Activated naive CD8-positive, alpha-beta T cell (primary cell): ENCODE measurements around the gene RPS6KB2.
"Not testable (repeated sequence)": the region's sequence is repeated elsewhere in the genome, so short reads cannot be mapped to it uniquely, and the experiment has no call there.

Experiments
- H3K27ac Mint-ChIP-seq: one replicate; pipeline ENCODE4 v1.8.0; 2021; ENCODE audit warnings: mixed read lengths
- H3K27me3 Mint-ChIP-seq: one replicate; pipeline ENCODE4 v1.8.0; 2021; ENCODE audit warnings: mixed read lengths
- H3K36me3 Mint-ChIP-seq: one replicate; pipeline ENCODE4 v1.8.0; 2021; ENCODE audit warnings: mixed read lengths
- H3K4me1 Mint-ChIP-seq: one replicate; pipeline ENCODE4 v1.8.0; 2021; ENCODE audit warnings: low read depth, mixed read lengths
- H3K4me3 Mint-ChIP-seq: one replicate; pipeline ENCODE4 v1.8.0; 2021; ENCODE audit warnings: mild to moderate bottlenecking, mixed read lengths
- H3K9me3 Mint-ChIP-seq: one replicate; pipeline ENCODE4 v1.8.0; 2021; ENCODE audit warnings: low read depth, mixed read lengths

The RPS6KB2 gene

GRCh38 chr11:67393990-67394389 is 34.3 kb upstream of the RPS6KB2 start:
- Mint-ChIP-seq H3K9me3 (no peaks in the 10 kb centered on the region), H3K4me3 (peak overlapping the region; percentile 67), H3K27ac (peak overlapping the region; percentile 30), H3K36me3 (no peaks in the 10 kb centered on the region), H3K4me1 (peaks cover 47% of the 10 kb centered on the region), H3K27me3 (no peaks in the 10 kb centered on the region)

GRCh38 chr11:67395555-67396258 is 32.6 kb upstream of the RPS6KB2 start:
- H3K4me1 Mint-ChIP-seq = peaks cover 51% of the 10 kb centered on the region

GRCh38 chr11:67396259-67396581 is 32.1 kb upstream of the RPS6KB2 start:
- peaks cover 47% of the 10 kb centered on the region for H3K4me1 Mint-ChIP-seq
- H3K27ac Mint-ChIP-seq = no peak overlapping the region
- no peaks in the 10 kb centered on the region for H3K27me3 Mint-ChIP-seq
- no peaks in the 10 kb centered on the region for H3K36me3 Mint-ChIP-seq
- no peaks in the 10 kb centered on the region for H3K9me3 Mint-ChIP-seq
- peak overlapping the region; percentile 32 for H3K4me3 Mint-ChIP-seq

More at GRCh38 chr11:67395555-67396258, 32.6 kb upstream of the RPS6KB2 start:
- Mint-ChIP-seq H3K27ac (no peak overlapping the region), H3K36me3 (no peaks in the 10 kb centered on the region), H3K9me3 (no peaks in the 10 kb centered on the region), H3K27me3 (no peaks in the 10 kb centered on the region), H3K4me3 (no peak overlapping the region)

GRCh38 chr11:67396587-67397389 is 31.5 kb upstream of the RPS6KB2 start:
- H3K27me3 Mint-ChIP-seq = no peaks in the 10 kb centered on the region
- peaks cover 46% of the 10 kb centered on the region for H3K4me1 Mint-ChIP-seq
- H3K36me3 Mint-ChIP-seq = no peaks in the 10 kb centered on the region
- no peaks in the 10 kb centered on the region for H3K9me3 Mint-ChIP-seq
- H3K4me3 Mint-ChIP-seq = peak overlapping the region; percentile 40
- peak overlapping the region; percentile 87 for H3K27ac Mint-ChIP-seq

GRCh38 chr11:67397536-67397935 is 30.8 kb upstream of the RPS6KB2 start:
- H3K36me3 Mint-ChIP-seq = no peaks in the 10 kb centered on the region
- peaks cover 46% of the 10 kb centered on the region for H3K4me1 Mint-ChIP-seq
- H3K27ac Mint-ChIP-seq = peak overlapping the region; percentile 61
- H3K27me3 Mint-ChIP-seq = no peaks in the 10 kb centered on the region
- H3K9me3 Mint-ChIP-seq = no peaks in the 10 kb centered on the region
- peak overlapping the region; percentile 49 for H3K4me3 Mint-ChIP-seq

GRCh38 chr11:67397986-67398660 is 30.2 kb upstream of the RPS6KB2 start:
- peaks cover 46% of the 10 kb centered on the region for H3K4me1 Mint-ChIP-seq
- peak overlapping the region; percentile 61 for H3K27ac Mint-ChIP-seq
- no peaks in the 10 kb centered on the region for H3K36me3 Mint-ChIP-seq
- H3K9me3 Mint-ChIP-seq = no peaks in the 10 kb centered on the region
- peak overlapping the region; percentile 49 for H3K4me3 Mint-ChIP-seq
- H3K27me3 Mint-ChIP-seq = no peaks in the 10 kb centered on the region

- Mint-ChIP-seq H3K27me3 (no peaks in the 10 kb centered on the region), H3K27ac (no peak overlapping the region), H3K9me3 (no peaks in the 10 kb centered on the region), H3K4me3 (peak overlapping the region; percentile 46), H3K4me1 (peaks cover 46% of the 10 kb centered on the region), H3K36me3 (no peaks in the 10 kb centered on the region)
Observed at GRCh38 chr11:67398661-67399563, 29.4 kb upstream of the RPS6KB2 start.

GRCh38 chr11:67400251-67400941 is 27.9 kb upstream of the RPS6KB2 start:
- Mint-ChIP-seq H3K9me3 (no peaks in the 10 kb centered on the region), H3K4me1 (peaks cover 52% of the 10 kb centered on the region), H3K4me3 (peak overlapping the region; percentile 89), H3K36me3 (no peaks in the 10 kb centered on the region), H3K27me3 (no peaks in the 10 kb centered on the region), H3K27ac (peak overlapping the region; percentile 86)

GRCh38 chr11:67400942-67401494 is 27.3 kb upstream of the RPS6KB2 start:
- Mint-ChIP-seq H3K36me3 (no peaks in the 10 kb centered on the region), H3K4me1 (peaks cover 56% of the 10 kb centered on the region), H3K4me3 (peak overlapping the region; percentile 89), H3K9me3 (no peaks in the 10 kb centered on the region), H3K27ac (peak overlapping the region; percentile 86), H3K27me3 (no peaks in the 10 kb centered on the region)

- Mint-ChIP-seq H3K27me3 (no peaks in the 10 kb centered on the region), H3K4me3 (peak within 1 kb of the TSS; percentile 95), H3K27ac (peak within 1 kb of the TSS; percentile 94), H3K4me1 (peaks cover 60% of the 10 kb centered on the region), H3K36me3 (no peaks in the 10 kb centered on the region), H3K9me3 (no peaks in the 10 kb centered on the region)
Observed at GRCh38 chr11:67401495-67402191, 26.7 kb upstream of the RPS6KB2 start, which contains the start of gene PPP1CA. Gene PPP1CA, minus strand, starts transcription at chr11:67401858. Its CDS starts 76 bp downstream, at chr11:67401782.

GRCh38 chr11:67402192-67402839 is 26.0 kb upstream of the RPS6KB2 start:
- H3K36me3 Mint-ChIP-seq, H3K9me3 Mint-ChIP-seq, H3K27me3 Mint-ChIP-seq: not testable (repeated sequence)
- peak overlapping the region; percentile 95 for H3K4me3 Mint-ChIP-seq
- H3K27ac Mint-ChIP-seq = peak overlapping the region; percentile 94
- peaks cover 61% of the 10 kb centered on the region for H3K4me1 Mint-ChIP-seq

- not testable (repeated sequence) for H3K27me3 Mint-ChIP-seq, H3K36me3 Mint-ChIP-seq, H3K9me3 Mint-ChIP-seq
- peaks cover 63% of the 10 kb centered on the region for H3K4me1 Mint-ChIP-seq
- peak overlapping the region; percentile 95 for H3K4me3 Mint-ChIP-seq
- peak overlapping the region; percentile 94 for H3K27ac Mint-ChIP-seq
Observed at GRCh38 chr11:67403085-67403484, 25.2 kb upstream of the RPS6KB2 start.
